Breast epithelium (tissue), 3 donors: Measurements from ENCODE around the gene ADA.

Experiments used
- POLR2A ChIP-seq: fragments of 450-650 bp; IDR thresholded peaks from one replicate; pipeline ENCODE4 v1.6.1; 2016; ENCODE audit warnings: antibody characterized with exemption, mild to moderate bottlenecking, moderate library complexity
- POLR2AphosphoS5 ChIP-seq, 3 donors: sonication (generic); formaldehyde crosslinking; IDR thresholded peaks; one replicate each; pipeline ENCODE4 v1.6.1; 2017; ENCODE audit warnings: antibody characterized with exemption in 3 of 3
- TF ChIP-seq, protein P1 (sequence below), 3 donors: fragments of 450-650 bp; IDR thresholded peaks; one replicate each; pipeline ENCODE4 v1.5.1; 2016 to 2017; ENCODE audit warnings: antibody characterized with exemption in 3 of 3, mild to moderate bottlenecking in 3 of 3, moderate library complexity in 3 of 3

DNA sequence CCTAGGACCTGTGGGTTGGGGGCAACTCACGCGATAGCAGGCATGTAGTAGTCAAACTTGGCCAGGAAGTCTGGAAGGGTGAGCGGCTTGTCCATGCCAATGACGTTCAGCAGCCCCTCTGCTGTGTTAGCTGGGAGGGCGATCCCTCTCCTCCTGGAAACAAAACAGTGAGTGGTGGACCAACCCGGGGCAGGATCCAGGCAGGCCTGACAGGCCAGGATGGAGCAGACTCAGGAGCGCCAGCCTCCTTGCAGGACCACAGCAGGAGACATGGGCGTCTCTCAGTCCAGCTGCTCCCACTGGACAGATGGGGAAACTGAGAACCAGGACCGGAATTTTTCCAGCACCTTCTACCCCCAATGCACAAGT is 22.5 kb downstream of the ADA start:
- no peak for TF ChIP-seq POLR2AphosphoS5 (IDR thresholded peaks at IDR 0.05)
- TF ChIP-seq, protein P1, sequence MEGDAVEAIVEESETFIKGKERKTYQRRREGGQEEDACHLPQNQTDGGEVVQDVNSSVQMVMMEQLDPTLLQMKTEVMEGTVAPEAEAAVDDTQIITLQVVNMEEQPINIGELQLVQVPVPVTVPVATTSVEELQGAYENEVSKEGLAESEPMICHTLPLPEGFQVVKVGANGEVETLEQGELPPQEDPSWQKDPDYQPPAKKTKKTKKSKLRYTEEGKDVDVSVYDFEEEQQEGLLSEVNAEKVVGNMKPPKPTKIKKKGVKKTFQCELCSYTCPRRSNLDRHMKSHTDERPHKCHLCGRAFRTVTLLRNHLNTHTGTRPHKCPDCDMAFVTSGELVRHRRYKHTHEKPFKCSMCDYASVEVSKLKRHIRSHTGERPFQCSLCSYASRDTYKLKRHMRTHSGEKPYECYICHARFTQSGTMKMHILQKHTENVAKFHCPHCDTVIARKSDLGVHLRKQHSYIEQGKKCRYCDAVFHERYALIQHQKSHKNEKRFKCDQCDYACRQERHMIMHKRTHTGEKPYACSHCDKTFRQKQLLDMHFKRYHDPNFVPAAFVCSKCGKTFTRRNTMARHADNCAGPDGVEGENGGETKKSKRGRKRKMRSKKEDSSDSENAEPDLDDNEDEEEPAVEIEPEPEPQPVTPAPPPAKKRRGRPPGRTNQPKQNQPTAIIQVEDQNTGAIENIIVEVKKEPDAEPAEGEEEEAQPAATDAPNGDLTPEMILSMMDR (IDR thresholded peaks at IDR 0.05): no peak
- no peak for TF ChIP-seq POLR2A
